Neuronal stem cell (in vitro differentiated cells): ENCODE measurements around the gene PACSIN2. TPM values are rescaled to one million over a fixed set of nuclear protein-coding genes. Genes with fewer than 3 reads are reported as not detected.

Source experiments
- DNase-seq: peaks from one replicate; pipeline ENCODE4 v3.0.0-alpha.2; 2013; ENCODE audit warnings: low spot score
- H2AFZ ChIP-seq: one replicate; pipeline ENCODE4 v1.6.1; 2013; ENCODE audit warnings: mild to moderate bottlenecking, low read length, inconsistent platforms
- H2AK5ac ChIP-seq: 2 replicates; pipeline ENCODE4 v1.6.1; 2013; ENCODE audit warnings: low read depth, mild to moderate bottlenecking, inconsistent platforms, low read length, moderate library complexity, mixed read lengths
- H2BK120ac ChIP-seq: 2 replicates; pipeline ENCODE4 v1.6.1; 2013; ENCODE audit warnings: low read depth, mild to moderate bottlenecking, inconsistent platforms, low read length, moderate library complexity, mixed read lengths
- H2BK12ac ChIP-seq: one replicate; pipeline ENCODE4 v1.6.1; 2013; ENCODE audit warnings: low read length, inconsistent platforms
- H2BK15ac ChIP-seq: 2 replicates; pipeline ENCODE4 v1.6.1; 2013; ENCODE audit warnings: mild to moderate bottlenecking, low read length, inconsistent platforms, mixed read lengths
- H2BK5ac ChIP-seq: one replicate; pipeline ENCODE4 v1.6.1; 2013; ENCODE audit warnings: inconsistent platforms, mild to moderate bottlenecking, low read length, moderate library complexity
- H3K14ac ChIP-seq: one replicate; pipeline ENCODE4 v1.6.1; 2013; ENCODE audit warnings: low read length, inconsistent platforms
- H3K18ac ChIP-seq: 2 replicates; pipeline ENCODE4 v1.6.1; 2013; ENCODE audit warnings: low read length, inconsistent platforms
- H3K23ac ChIP-seq: 2 replicates; pipeline ENCODE4 v1.6.1; 2013; ENCODE audit warnings: low read depth, mild to moderate bottlenecking, mixed read lengths, low read length, inconsistent platforms; ENCODE audit not compliant: poor library complexity
- H3K27ac ChIP-seq: replicated peaks from 3 replicates; pipeline ENCODE4 v1.5.1; 2013; ENCODE audit warnings: low read length, inconsistent platforms
- H3K27me3 ChIP-seq, 3 experiments: 2 replicates each; pipeline ENCODE4 v1.6.1; 2013; ENCODE audit warnings: low read length in 3 of 3, mild to moderate bottlenecking in 2 of 3, inconsistent platforms in 1 of 3, low read depth in 1 of 3, mixed read lengths in 1 of 3, moderate library complexity in 1 of 3; ENCODE audit not compliant: control insufficient read depth in 3 of 3, insufficient read depth in 3 of 3
- H3K36me3 ChIP-seq, 2 donors: replicated peaks in 1 of 2; 2 replicates each; pipeline ENCODE4 v1.6.1; 2013; ENCODE audit warnings: low read length in 2 of 2; ENCODE audit not compliant: control insufficient read depth in 2 of 2, insufficient read depth in 2 of 2
- H3K4ac ChIP-seq: 2 replicates; pipeline ENCODE4 v1.6.1; 2013; ENCODE audit warnings: inconsistent platforms, mild to moderate bottlenecking, low read length, moderate library complexity
- H3K4me1 ChIP-seq, 2 donors: 1 replicate in 1 of 2; 2 replicates in 1 of 2; pipeline ENCODE4 v1.6.1; 2013; ENCODE audit warnings: low read length in 2 of 2, low read depth in 1 of 2; ENCODE audit not compliant: control insufficient read depth in 2 of 2, insufficient read depth in 1 of 2
- H3K4me2 ChIP-seq: one replicate; pipeline ENCODE4 v1.6.1; 2013; ENCODE audit warnings: mild to moderate bottlenecking, low read length, inconsistent platforms; ENCODE audit not compliant: insufficient read depth, poor library complexity, severe bottlenecking
- H3K4me3 ChIP-seq, 2 donors: 2 replicates each; pipeline ENCODE4 v1.5.1; 2013; ENCODE audit warnings: low read length in 2 of 2, mild to moderate bottlenecking in 2 of 2, inconsistent platforms in 1 of 2, moderate library complexity in 1 of 2
- H3K79me1 ChIP-seq: one replicate; pipeline ENCODE4 v1.6.1; 2013; ENCODE audit warnings: low read depth, mild to moderate bottlenecking, inconsistent platforms, low read length, moderate library complexity
- H3K9ac ChIP-seq: one replicate; pipeline ENCODE4 v1.6.1; 2013; ENCODE audit warnings: mild to moderate bottlenecking, low read depth, low read length, inconsistent platforms; ENCODE audit not compliant: poor library complexity
- H3K9me3 ChIP-seq, 2 donors: replicated peaks in 1 of 2; 2 replicates each; pipeline versions ENCODE3 to v1.6.1; 2013; ENCODE audit warnings: low read length in 2 of 2, mild to moderate bottlenecking in 2 of 2, inconsistent platforms in 1 of 2, low read depth in 1 of 2, mixed read lengths in 1 of 2, moderate library complexity in 1 of 2; ENCODE audit not compliant: control insufficient read depth in 2 of 2, insufficient read depth in 1 of 2
- H4K8ac ChIP-seq: one replicate; pipeline ENCODE4 v1.6.1; 2013; ENCODE audit warnings: low read depth, mild to moderate bottlenecking, inconsistent platforms, low read length, moderate library complexity
- H4K91ac ChIP-seq: one replicate; pipeline ENCODE4 v1.6.1; 2013; ENCODE audit warnings: low read length, low read depth, mild to moderate bottlenecking, inconsistent platforms; ENCODE audit not compliant: poor library complexity
- WGBS, 2 donors: extraction: QIAGEN DNeasy Blood & Tissue Kit; methylation state at CpG; one replicate each; pipeline ENCODE4 v1.1.7; 2013; ENCODE audit warnings: missing lambda C conversion rate in 2 of 2, mixed read lengths in 1 of 2; ENCODE audit not compliant: insufficient read length in 2 of 2, insufficient replicate concordance in 1 of 2; ENCODE audit errors: extremely low coverage in 2 of 2; 5-methylcytosine and 5-hydroxymethylcytosine counted together
- polyA plus RNA-seq, 2 experiments: library from polyadenylated mRNA; stranded (reverse); fragments of 200-250 nt; gene quantifications; one replicate each; pipeline ENCODE4 v1.2.3, GENCODE V29; 2013

The PACSIN2 gene
- 34.2 TPM for polyA plus RNA-seq (2013, experiment 1 of 2)
- 34.2 TPM for polyA plus RNA-seq (2013, experiment 2 of 2)

- H2AFZ ChIP-seq = peak within 1 kb of the TSS; percentile 95
- H3K79me1 ChIP-seq = peaks cover 5% of the 10 kb centered on the region
- no peaks in the 10 kb centered on the region for H3K27me3 ChIP-seq
- no peak within 1 kb of the TSS for H2BK120ac ChIP-seq
- H2BK5ac ChIP-seq = no peak within 1 kb of the TSS
- DNase-seq = peak; percentile 99
- H3K4me1 ChIP-seq = peaks cover 9 to 15% of the 10 kb centered on the region in 2 donors
- H3K27ac ChIP-seq = peak within 1 kb of the TSS; percentile 84
- H3K9me3 ChIP-seq = peaks cover 0 to 5% of the 10 kb centered on the region in 2 donors
- peak within 1 kb of the TSS; percentile 89 for H3K18ac ChIP-seq
- H3K4me3 ChIP-seq = peak within 1 kb of the TSS; percentile 90 to 100
- no peak within 1 kb of the TSS for H4K8ac ChIP-seq
- H3K4ac ChIP-seq = peak within 1 kb of the TSS; percentile 56
- H2BK12ac ChIP-seq = no peak within 1 kb of the TSS
- no peaks in the 10 kb centered on the region for H3K36me3 ChIP-seq
- peak within 1 kb of the TSS; percentile 78 for H3K4me2 ChIP-seq
- peak within 1 kb of the TSS; percentile 96 for H3K9ac ChIP-seq
- peak within 1 kb of the TSS; percentile 19 for H2AK5ac ChIP-seq
- H4K91ac ChIP-seq = no peak within 1 kb of the TSS
- H2BK15ac ChIP-seq = no peak within 1 kb of the TSS
- no peak within 1 kb of the TSS for H3K14ac ChIP-seq
- peak within 1 kb of the TSS; percentile 96 for H3K23ac ChIP-seq
- no CpG with 5 or more reads among the region's 85 CpGs for WGBS, 2 donors
Observed at GRCh38 chr22:43014869-43015676, at the start of gene PACSIN2. Gene PACSIN2, minus strand, starts transcription at chr22:43015149. Its CDS starts 103,069 bp downstream, at chr22:42912080.

GRCh38 chr22:43060183-43060582, 45.2 kb upstream of the PACSIN2 start:
- H2BK12ac ChIP-seq = peak overlapping the region; percentile 22
- no peaks in the 10 kb centered on the region for H3K9me3 ChIP-seq
- no peak overlapping the region for H3K4ac ChIP-seq
- no peak overlapping the region for H3K27ac ChIP-seq
- no peak overlapping the region for H3K14ac ChIP-seq
- H2BK120ac ChIP-seq = no peak overlapping the region
- no peak overlapping the region for H2AFZ ChIP-seq
- DNase-seq = peak; percentile 44
- H3K23ac ChIP-seq = no peak overlapping the region
- H2AK5ac ChIP-seq = no peak overlapping the region
- no CpG with 5 or more reads among the region's 5 CpGs for WGBS, 2 donors
- H3K4me1 ChIP-seq = no peaks in the 10 kb centered on the region
- no peaks in the 10 kb centered on the region for H3K27me3 ChIP-seq
- H4K91ac ChIP-seq = no peak overlapping the region
- no peak overlapping the region for H3K4me3 ChIP-seq
- H3K79me1 ChIP-seq = no peaks in the 10 kb centered on the region
- H3K18ac ChIP-seq = no peak overlapping the region
- no peak overlapping the region for H4K8ac ChIP-seq
- H3K9ac ChIP-seq = no peak overlapping the region
- H2BK5ac ChIP-seq = no peak overlapping the region
- H3K36me3 ChIP-seq = peaks cover 2 to 38% of the 10 kb centered on the region in 2 donors
- no peak overlapping the region for H2BK15ac ChIP-seq
- H3K4me2 ChIP-seq = no peak overlapping the region

GRCh38 chr22:43057641-43058040, 42.7 kb upstream of the PACSIN2 start:
- H3K4me1 ChIP-seq = no peaks in the 10 kb centered on the region
- H3K9ac ChIP-seq = no peak overlapping the region
- H2AFZ ChIP-seq = no peak overlapping the region
- WGBS, 2 donors = no CpG with 5 or more reads among the region's 7 CpGs
- H3K4ac ChIP-seq = no peak overlapping the region
- no peak overlapping the region for H3K4me2 ChIP-seq
- H3K79me1 ChIP-seq = no peaks in the 10 kb centered on the region
- no peak overlapping the region for H2BK120ac ChIP-seq
- peaks cover 3% of the 10 kb centered on the region in 2 donors for H3K9me3 ChIP-seq
- no peak overlapping the region for H3K27ac ChIP-seq
- H4K8ac ChIP-seq = no peak overlapping the region
- no peak overlapping the region for H3K4me3 ChIP-seq
- no peak overlapping the region for H3K23ac ChIP-seq
- H2BK12ac ChIP-seq = no peak overlapping the region
- peaks cover 2 to 28% of the 10 kb centered on the region in 2 donors for H3K36me3 ChIP-seq
- H4K91ac ChIP-seq = no peak overlapping the region
- no peaks in the 10 kb centered on the region for H3K27me3 ChIP-seq
- H2BK15ac ChIP-seq = no peak overlapping the region
- no peak overlapping the region for H2BK5ac ChIP-seq
- H2AK5ac ChIP-seq = no peak overlapping the region
- no peak for DNase-seq
- no peak overlapping the region for H3K18ac ChIP-seq
- no peak overlapping the region for H3K14ac ChIP-seq

GRCh38 chr22:43053176-43053575, 38.2 kb upstream of the PACSIN2 start:
- no peak overlapping the region for H2AFZ ChIP-seq
- no CpG with 5 or more reads among the region's 7 CpGs for WGBS, 2 donors
- H3K9me3 ChIP-seq = peaks cover 3% of the 10 kb centered on the region in 2 donors
- H2BK12ac ChIP-seq = no peak overlapping the region
- no peaks in the 10 kb centered on the region for H3K79me1 ChIP-seq
- no peak overlapping the region for H3K18ac ChIP-seq
- no peak overlapping the region for H3K4me2 ChIP-seq
- no peak overlapping the region for H3K9ac ChIP-seq
- H4K91ac ChIP-seq = no peak overlapping the region
- H3K23ac ChIP-seq = no peak overlapping the region
- no peak overlapping the region for H2BK5ac ChIP-seq
- H3K36me3 ChIP-seq = peaks cover 2 to 7% of the 10 kb centered on the region in 2 donors
- H3K4me3 ChIP-seq = no peak overlapping the region
- peaks cover 0 to 2% of the 10 kb centered on the region in 2 donors for H3K4me1 ChIP-seq
- H2BK120ac ChIP-seq = no peak overlapping the region
- DNase-seq = no peak
- no peak overlapping the region for H2BK15ac ChIP-seq
- H4K8ac ChIP-seq = no peak overlapping the region
- H2AK5ac ChIP-seq = no peak overlapping the region
- no peaks in the 10 kb centered on the region for H3K27me3 ChIP-seq
- H3K4ac ChIP-seq = no peak overlapping the region
- H3K14ac ChIP-seq = no peak overlapping the region
- H3K27ac ChIP-seq = no peak overlapping the region
